ENCODE data around the gene UTP25.
"Not testable (repeated sequence)": the region's sequence is repeated elsewhere in the genome, so short reads cannot be mapped to it uniquely, and the experiment has no call there.

The UTP25 gene

DNA sequence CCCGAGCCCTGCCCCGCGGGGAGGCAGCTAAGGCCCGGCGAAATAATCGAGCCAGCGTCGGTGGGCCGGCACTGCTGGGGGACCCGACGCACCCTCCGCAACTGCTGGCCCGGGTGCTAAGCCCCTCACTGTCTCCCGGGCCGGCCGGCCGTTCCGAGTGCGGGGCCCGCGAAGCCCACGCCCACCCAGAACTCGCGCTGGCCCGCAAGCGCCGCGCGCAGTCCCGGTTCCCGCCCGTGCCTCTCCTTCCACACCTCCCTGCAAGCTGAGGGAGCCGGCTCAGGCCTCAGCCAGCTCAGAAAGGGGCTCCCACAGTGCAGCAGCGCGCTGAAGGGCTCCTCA, 61.3 kb downstream of the UTP25 start:
- Histone ChIP-seq H3K9me3 (no peaks in the 10 kb centered on the region), H3K4me1 (peaks cover 19% of the 10 kb centered on the region), H3K4me3 (ENCODE audit: low read depth, low read length) (no peak overlapping the region), H3K36me3 (no peaks in the 10 kb centered on the region), H3K27me3 (no peaks in the 10 kb centered on the region)
- no peak for DNase-seq
- TF ChIP-seq CTCF (IDR thresholded peaks at IDR 0.05; ENCODE audit: low read depth, low read length) = no peak

DNA sequence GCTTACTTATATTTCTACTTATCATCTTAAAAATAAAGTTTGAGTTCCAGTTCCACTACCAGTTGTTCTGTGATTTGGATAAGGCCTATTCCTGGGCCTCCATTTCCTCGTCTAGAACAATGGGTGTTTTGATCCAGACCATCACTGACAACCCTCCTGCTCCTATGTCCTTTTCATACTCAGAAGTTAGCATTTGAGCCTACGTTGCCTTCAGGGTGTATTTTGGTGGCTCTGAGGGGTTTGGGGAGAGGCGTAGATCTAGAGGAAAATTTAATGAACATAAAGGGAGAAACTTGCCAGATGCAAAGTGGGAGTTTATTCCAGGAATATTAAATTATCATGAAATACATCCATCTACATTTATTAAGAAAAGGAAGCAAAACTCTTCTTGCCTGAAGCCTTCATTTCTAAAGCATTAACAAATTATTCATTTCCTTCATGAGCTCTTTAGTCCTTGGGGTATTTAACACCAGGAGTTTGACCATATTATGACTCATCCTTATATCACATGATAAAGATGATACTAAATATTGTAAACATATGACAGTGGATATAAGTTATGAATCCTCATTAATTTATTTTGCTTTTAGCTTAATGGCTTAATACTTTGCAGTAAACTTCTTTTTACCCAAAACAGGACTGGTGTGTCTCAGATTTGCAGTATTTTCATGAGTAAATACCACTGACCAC, 63.0 kb downstream of the UTP25 start:
- H3K4me3 ChIP-seq (ENCODE audit: low read depth, low read length) = no peak overlapping the region
- no peak for TF ChIP-seq CTCF (IDR thresholded peaks at IDR 0.05; ENCODE audit: low read depth, low read length)
- no peak for DNase-seq
- H3K9me3 ChIP-seq = no peaks in the 10 kb centered on the region
- no peaks in the 10 kb centered on the region for H3K27me3 ChIP-seq
- no peaks in the 10 kb centered on the region for H3K36me3 ChIP-seq
- H3K4me1 ChIP-seq = peaks cover 14% of the 10 kb centered on the region

DNA sequence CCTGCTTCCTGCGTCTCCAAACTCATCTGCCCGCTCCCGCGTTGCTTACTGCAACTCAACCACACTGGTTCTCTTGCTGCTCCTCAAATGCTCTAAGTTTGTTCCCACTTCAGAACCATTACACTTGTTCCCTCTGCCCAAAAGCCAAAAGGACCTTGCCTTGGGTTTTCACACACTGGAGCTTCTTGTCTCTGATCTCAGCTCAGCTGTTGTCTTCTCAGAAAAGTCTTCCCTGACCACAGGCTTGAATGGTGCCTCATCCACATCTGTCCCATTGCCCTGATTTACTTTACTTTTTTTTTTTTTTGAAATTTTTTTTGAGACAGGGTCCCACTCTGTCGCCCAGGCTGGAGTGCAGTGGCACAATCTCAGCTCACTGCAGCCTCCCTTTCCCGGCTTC, 66.0 kb downstream of the UTP25 start:
- no peak for DNase-seq
- no peak overlapping the region for H3K4me3 ChIP-seq (ENCODE audit: low read depth, low read length)
- H3K9me3 ChIP-seq = no peaks in the 10 kb centered on the region
- no peak for TF ChIP-seq CTCF (IDR thresholded peaks at IDR 0.05; ENCODE audit: low read depth, low read length)
- peaks cover 14% of the 10 kb centered on the region for H3K4me1 ChIP-seq
- no peaks in the 10 kb centered on the region for H3K27me3 ChIP-seq
- H3K36me3 ChIP-seq = no peaks in the 10 kb centered on the region

DNA sequence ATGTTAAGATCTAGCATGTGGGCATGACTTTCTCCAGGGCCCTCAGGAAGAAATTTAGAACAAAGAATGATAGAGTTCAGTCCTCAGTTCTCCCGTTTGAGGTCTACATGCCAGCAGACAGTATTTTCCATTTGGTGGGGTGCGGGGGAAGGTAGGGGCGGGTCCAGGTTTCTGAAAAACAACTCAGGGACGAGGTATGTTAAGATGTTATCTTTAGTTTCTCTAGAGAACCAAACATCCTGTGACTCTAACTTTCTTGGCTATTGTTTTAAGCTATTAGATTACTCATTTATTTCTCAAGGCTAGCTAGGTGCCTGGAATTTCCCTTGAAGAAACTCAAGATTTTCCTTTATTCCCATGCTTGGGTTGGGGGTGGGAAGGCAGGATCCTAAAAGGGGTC, 67.9 kb downstream of the UTP25 start:
- peaks cover 8% of the 10 kb centered on the region for H3K4me1 ChIP-seq
- no peak overlapping the region for H3K4me3 ChIP-seq (ENCODE audit: low read depth, low read length)
- no peak for TF ChIP-seq CTCF (IDR thresholded peaks at IDR 0.05; ENCODE audit: low read depth, low read length)
- no peak for DNase-seq
- no peaks in the 10 kb centered on the region for H3K27me3 ChIP-seq
- H3K9me3 ChIP-seq = no peaks in the 10 kb centered on the region
- no peaks in the 10 kb centered on the region for H3K36me3 ChIP-seq

- Histone ChIP-seq H3K4me3 (ENCODE audit: low read depth, low read length) (no peak overlapping the region), H3K4me1 (peaks cover 1% of the 10 kb centered on the region; the same call in 1 of the 2 replicates), H3K27me3 (no peaks in the 10 kb centered on the region), H3K9me3 (no peaks in the 10 kb centered on the region), H3K36me3 (no peaks in the 10 kb centered on the region)
- no peak for DNase-seq
- no peak for TF ChIP-seq CTCF (IDR thresholded peaks at IDR 0.05; ENCODE audit: low read depth, low read length)
Measured at GRCh38 chr1:209896346-209896745, 68.6 kb downstream of the UTP25 start.

GRCh38 chr1:209898271-209898670, 70.5 kb downstream of the UTP25 start:
- not testable (repeated sequence) for H3K4me3 ChIP-seq (ENCODE audit: low read depth, low read length); H3K9me3 ChIP-seq; H3K4me1 ChIP-seq; DNase-seq; H3K36me3 ChIP-seq; H3K27me3 ChIP-seq

DNA sequence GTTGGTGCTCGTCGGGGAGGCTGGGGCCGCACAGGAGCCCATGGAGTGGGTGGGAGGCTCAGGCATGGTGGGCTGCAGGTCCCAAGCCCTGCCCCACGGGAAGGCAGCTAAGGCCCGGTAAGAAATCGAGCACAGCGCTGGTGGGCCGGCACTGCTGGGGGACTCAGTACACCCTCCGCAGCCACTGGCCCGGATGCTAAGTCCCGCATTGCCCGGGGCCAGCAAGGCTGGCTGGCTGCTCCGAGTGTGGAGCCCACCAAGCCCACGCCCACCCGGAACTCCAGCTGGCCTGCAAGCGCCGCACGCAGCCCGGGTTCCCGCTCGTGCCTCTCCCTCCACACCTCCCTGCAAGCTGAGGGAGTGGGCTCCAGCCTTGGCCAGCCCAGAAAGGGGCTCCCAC, 71.1 kb downstream of the UTP25 start:
- not testable (repeated sequence) for H3K36me3 ChIP-seq; H3K4me3 ChIP-seq (ENCODE audit: low read depth, low read length); H3K27me3 ChIP-seq; DNase-seq; H3K4me1 ChIP-seq; H3K9me3 ChIP-seq

Data from BE2C (cell line).